ENCODE measurements around the gene MYOF. TPM values are rescaled to one million over a fixed set of nuclear protein-coding genes. Genes with fewer than 3 reads are reported as not detected.

MYOF gene
- total and polyA plus RNA-seq, 2 of the 8 experiments (the other 6 are each of a cell fraction or from before 2014, with no cell fraction given), result 0.98 to 2.3 TPM

- H3K9ac ChIP-seq (replicated peaks in 1 of 4; ENCODE audit: extremely low read depth in 1 of 4, low read depth in 3 of 4, low read length in 3 of 4), result no peak overlapping the region
- no peaks in the 10 kb centered on the region for H3K79me2 ChIP-seq (ENCODE audit: control insufficient read depth in 1 of 2, insufficient read depth in 2 of 2, low read length in 2 of 2)
- no peak overlapping the region for H3K27ac ChIP-seq (ENCODE audit: low read depth, low read length)
These were observed 6.3 kb downstream of the MYOF start for GRCh38 chr10:93475871-93476270.

More at GRCh38 chr10:93475871-93476270, 6.3 kb downstream of the MYOF start:
- Histone ChIP-seq H3K23me2 (ENCODE audit: low read depth, low read length) (no peaks in the 10 kb centered on the region), H3K4me3 (ENCODE audit: extremely low read depth in 1 of 4, insufficient read depth in 2 of 4, low read depth in 3 of 4, low read length in 4 of 4) (no peak overlapping the region), H2BK15ac (ENCODE audit: low read length) (no peak overlapping the region), H3K4ac (replicated peaks; ENCODE audit: insufficient read length, low read depth, low read length) (no peak overlapping the region), H3K14ac (ENCODE audit: insufficient read length) (no peak overlapping the region), H2BK5ac (ENCODE audit: low read depth, low read length) (no peak overlapping the region), H4K20me1 (replicated peaks in 1 of 2; ENCODE audit: control insufficient read depth in 1 of 2, insufficient read depth in 2 of 2, low read length in 2 of 2) (no peaks in the 10 kb centered on the region), H2AFZ (ENCODE audit: low read length) (no peak overlapping the region), H2BK20ac (ENCODE audit: low read length) (no peak overlapping the region), H4K8ac (ENCODE audit: extremely low read depth, insufficient read depth, low read length) (no peak overlapping the region), H3K18ac (ENCODE audit: extremely low read depth, low read length) (no peak overlapping the region), H3K27me3 (replicated peaks in 1 of 4; ENCODE audit: control insufficient read depth in 3 of 4, extremely low read depth in 1 of 4, insufficient read depth in 3 of 4, low read length in 3 of 4) (no peaks in the 10 kb centered on the region; a peak in 1 of 7 replicates), H3K4me1 (replicated peaks in 1 of 4; ENCODE audit: control insufficient read depth in 3 of 4, insufficient read depth in 4 of 4, low read length in 3 of 4) (peaks cover 0 to 4% (median 2%) of the 10 kb centered on the region in 4 experiments; a peak in 3 of 7 replicates), H3K23ac (ENCODE audit: insufficient read length) (no peak overlapping the region), H2BK12ac (ENCODE audit: low read depth, low read length) (no peak overlapping the region), H3K4me2 (ENCODE audit: insufficient read depth in 1 of 2, low read depth in 2 of 2, low read length in 2 of 2) (no peak overlapping the region), H4K5ac (ENCODE audit: insufficient read length, low read depth, low read length) (no peak overlapping the region), H3K79me1 (ENCODE audit: low read depth, low read length) (no peaks in the 10 kb centered on the region), H3K36me3 (ENCODE audit: control insufficient read depth in 2 of 4, insufficient read depth in 4 of 4, low read length in 3 of 4) (no peaks in the 10 kb centered on the region), H3K9me3 (ENCODE audit: insufficient read depth in 2 of 2, low read depth in 1 of 2, low read length in 1 of 2) (no peaks in the 10 kb centered on the region), H4K91ac (replicated peaks; ENCODE audit: insufficient read length, low read length) (no peak overlapping the region), H3K56ac (replicated peaks; ENCODE audit: insufficient read length, low read depth, low read length) (no peak overlapping the region), H2BK120ac (replicated peaks; ENCODE audit: low read depth, low read length) (no peak overlapping the region), H2AK5ac (ENCODE audit: low read depth, low read length) (no peak overlapping the region)
- no peak for FAIRE-seq
- WGBS, 2 experiments (ENCODE audit: extremely low coverage in 1 of 2, insufficient coverage in 1 of 2, insufficient read length in 1 of 2, insufficient replicate concordance in 2 of 2, low coverage in 1 of 2, low lambda C conversion rate in 2 of 2, missing lambda C conversion rate in 1 of 2), result 95% methylated on average over 2 of the region's 2 CpGs; no CpG with 5 or more reads in 1 of the 2 experiments
- TF ChIP-seq ZNF274 (IDR thresholded peaks at IDR 0.05; ENCODE audit: borderline replicate concordance, extremely low read depth, low read length) (no peak), SAP30 (IDR thresholded peaks at IDR 0.05; ENCODE audit: insufficient read depth, insufficient replicate concordance, low read length) (no peak), RAD21 (IDR thresholded peaks at IDR 0.05 in 1 of 2, conservative IDR thresholded peaks at IDR 0.05 in 1 of 2; ENCODE audit: low read depth in 2 of 2, low read length in 2 of 2) (no peak), JUN (IDR thresholded peaks at IDR 0.05; ENCODE audit: low read depth, low read length) (no peak), YY1 (IDR thresholded peaks at IDR 0.05; ENCODE audit: low read depth, low read length) (no peak)
- ChIA-PET POLR2A (ENCODE audit: partially characterized antibody) (no interaction called here), CTCF (ENCODE audit: partially characterized antibody) (interaction anchor here (0.7 to 8.9 kb wide), 6 partner anchors 9 to 117 kb away, joined by 3 to 63 read pairs (median 4); no protein-coding TSS in a partner anchor)
- no peak for DNase-seq (ENCODE audit: low read depth in 1 of 2, low spot score in 2 of 2)
